CD14-positive monocyte (primary cell): Measurements from ENCODE around the gene TICAM2. TPM values are rescaled to one million over a fixed set of nuclear protein-coding genes. Genes with fewer than 3 reads are reported as not detected.

Experiments used
- DNase-seq, 3 donors: peaks; one replicate each; pipeline ENCODE4 v3.0.0-alpha.2; 2011 to 2022
- H2AFZ ChIP-seq: 2 replicates; pipeline ENCODE4 v1.6.0; 2012; ENCODE audit warnings: mild to moderate bottlenecking, low read depth, low read length, inconsistent platforms; ENCODE audit not compliant: insufficient read depth, poor library complexity, severe bottlenecking
- H3K27ac ChIP-seq, 2 donors: 1 replicate in 1 of 2; 2 replicates in 1 of 2; pipeline ENCODE4 v1.5.1; 2012 to 2013; ENCODE audit warnings: low read length in 2 of 2, control low read depth in 1 of 2, inconsistent platforms in 1 of 2, low read depth in 1 of 2, mild to moderate bottlenecking in 1 of 2
- H3K27me3 ChIP-seq, 2 donors: one replicate each; pipeline versions ENCODE4 v1.6.0 to v1.6.1; 2011 to 2013; ENCODE audit warnings: low read length in 2 of 2; ENCODE audit not compliant: control insufficient read depth in 2 of 2, insufficient read depth in 2 of 2
- H3K36me3 ChIP-seq, 2 donors: replicated peaks in 1 of 2; 1 replicate in 1 of 2; 2 replicates in 1 of 2; pipeline versions ENCODE4 v1.5.1 to v1.6.1; 2012 to 2013; ENCODE audit warnings: low read length in 2 of 2, control low read depth in 1 of 2, inconsistent platforms in 1 of 2, mild to moderate bottlenecking in 1 of 2; ENCODE audit not compliant: insufficient read depth in 2 of 2, control insufficient read depth in 1 of 2
- H3K4me1 ChIP-seq, 2 donors: 1 replicate in 1 of 2; 2 replicates in 1 of 2; pipeline versions ENCODE4 v1.5.1 to v1.6.1; 2012 to 2013; ENCODE audit warnings: low read length in 2 of 2, control low read depth in 1 of 2, inconsistent platforms in 1 of 2, mild to moderate bottlenecking in 1 of 2, moderate library complexity in 1 of 2; ENCODE audit not compliant: insufficient read depth in 2 of 2, control insufficient read depth in 1 of 2
- H3K4me2 ChIP-seq: replicated peaks from 2 replicates; pipeline ENCODE3; 2012; ENCODE audit warnings: low read length, moderate library complexity, mild to moderate bottlenecking; ENCODE audit not compliant: poor library complexity, severe bottlenecking; ENCODE audit errors: extremely low read depth
- H3K4me3 ChIP-seq, 3 experiments: fragments of 200-600 bp in 1 of 3; sonication (generic) in 1 of 3; replicated peaks in 1 of 3; 1 replicate in 2 of 3; 2 replicates in 1 of 3; pipeline ENCODE4 v1.5.1; 2011 to 2013; ENCODE audit warnings: low read length in 3 of 3, mild to moderate bottlenecking in 3 of 3, control low read depth in 2 of 3, low read depth in 2 of 3, inconsistent platforms in 1 of 3, moderate library complexity in 1 of 3
- H3K79me2 ChIP-seq: 2 replicates; pipeline ENCODE4 v1.6.0; 2012; ENCODE audit warnings: mild to moderate bottlenecking, control low read depth, inconsistent platforms, low read length, moderate library complexity; ENCODE audit not compliant: insufficient read depth
- H3K9ac ChIP-seq: 2 replicates; pipeline ENCODE4 v1.6.0; 2017; ENCODE audit warnings: low read length, mild to moderate bottlenecking; ENCODE audit not compliant: insufficient read depth, poor library complexity, severe bottlenecking
- H3K9me3 ChIP-seq, 2 donors: replicated peaks in 1 of 2; 1 replicate in 1 of 2; 2 replicates in 1 of 2; pipeline versions ENCODE4 v1.5.1 to v1.6.1; 2012 to 2013; ENCODE audit warnings: low read length in 2 of 2, control low read depth in 1 of 2; ENCODE audit not compliant: control insufficient read depth in 1 of 2, insufficient read depth in 1 of 2
- H4K20me1 ChIP-seq: 2 replicates; pipeline ENCODE4 v1.6.0; 2012; ENCODE audit warnings: mild to moderate bottlenecking, low read length, control low read depth, moderate library complexity; ENCODE audit not compliant: insufficient read depth
- H3K27ac Mint-ChIP-seq, 7 donors: one replicate each; pipeline ENCODE4 v1.8.0; 2020; ENCODE audit warnings: mild to moderate bottlenecking in 7 of 7, mixed read lengths in 7 of 7, moderate library complexity in 6 of 7, inconsistent platforms in 2 of 7
- H3K27me3 Mint-ChIP-seq, 3 donors: one replicate each; pipeline ENCODE4 v1.8.0; 2021 to 2022; ENCODE audit warnings: low read depth in 3 of 3, mild to moderate bottlenecking in 3 of 3, mixed read lengths in 3 of 3, moderate library complexity in 3 of 3, inconsistent platforms in 1 of 3
- H3K36me3 Mint-ChIP-seq, 2 donors: one replicate each; pipeline ENCODE4 v1.8.0; 2020; ENCODE audit warnings: mixed read lengths in 2 of 2, inconsistent platforms in 1 of 2, mild to moderate bottlenecking in 1 of 2
- H3K4me1 Mint-ChIP-seq: one replicate; pipeline ENCODE4 v1.8.0; 2020; ENCODE audit warnings: mild to moderate bottlenecking, mixed read lengths
- H3K4me3 Mint-ChIP-seq, 2 donors: one replicate each; pipeline ENCODE4 v1.8.0; 2020; ENCODE audit warnings: mild to moderate bottlenecking in 2 of 2, mixed read lengths in 2 of 2, moderate library complexity in 1 of 2
- H3K9me3 Mint-ChIP-seq, 7 donors: one replicate each; pipeline ENCODE4 v1.8.0; 2020 to 2022; ENCODE audit warnings: mixed read lengths in 7 of 7, mild to moderate bottlenecking in 6 of 7, moderate library complexity in 6 of 7, inconsistent platforms in 2 of 7
- WGBS: methylation state at CpG from one replicate; pipeline ENCODE4 v1.1.5; 2013; ENCODE audit warnings: missing lambda C conversion rate; ENCODE audit not compliant: insufficient coverage; 5-methylcytosine and 5-hydroxymethylcytosine counted together
- intact Hi-C, 2 donors: fragments of 100-400 bp; cut with micrococcal nuclease; formaldehyde crosslinking; loops; one replicate each; pipeline versions ENCODE4 v1.15.0 to v1.15.1; 2023
- polyA plus RNA-seq, 3 donors: library from polyadenylated mRNA; depleted of rRNA in 1 of 3; unstranded in 2 of 3; stranded (reverse) in 1 of 3; fragments of 300-500 nt in 2 of 3; fragments of >200 nt in 1 of 3; fragmentation: Illumina TruSeq in 2 of 3; gene quantifications; 1 replicate in 2 of 3; 2 replicates in 1 of 3; pipeline ENCODE4 v1.2.3, GENCODE V29; 2012 to 2021
- TF ChIP-seq, protein P1 (sequence below): fragments of 200-600 bp; IDR thresholded peaks from one replicate; pipeline ENCODE4 v1.8.0; 2022; ENCODE audit warnings: antibody characterized with exemption, mild to moderate bottlenecking

Gene TICAM2
- polyA plus RNA-seq, 3 donors, result 3.5 to 25.1 (median 14.6) TPM

DNA sequence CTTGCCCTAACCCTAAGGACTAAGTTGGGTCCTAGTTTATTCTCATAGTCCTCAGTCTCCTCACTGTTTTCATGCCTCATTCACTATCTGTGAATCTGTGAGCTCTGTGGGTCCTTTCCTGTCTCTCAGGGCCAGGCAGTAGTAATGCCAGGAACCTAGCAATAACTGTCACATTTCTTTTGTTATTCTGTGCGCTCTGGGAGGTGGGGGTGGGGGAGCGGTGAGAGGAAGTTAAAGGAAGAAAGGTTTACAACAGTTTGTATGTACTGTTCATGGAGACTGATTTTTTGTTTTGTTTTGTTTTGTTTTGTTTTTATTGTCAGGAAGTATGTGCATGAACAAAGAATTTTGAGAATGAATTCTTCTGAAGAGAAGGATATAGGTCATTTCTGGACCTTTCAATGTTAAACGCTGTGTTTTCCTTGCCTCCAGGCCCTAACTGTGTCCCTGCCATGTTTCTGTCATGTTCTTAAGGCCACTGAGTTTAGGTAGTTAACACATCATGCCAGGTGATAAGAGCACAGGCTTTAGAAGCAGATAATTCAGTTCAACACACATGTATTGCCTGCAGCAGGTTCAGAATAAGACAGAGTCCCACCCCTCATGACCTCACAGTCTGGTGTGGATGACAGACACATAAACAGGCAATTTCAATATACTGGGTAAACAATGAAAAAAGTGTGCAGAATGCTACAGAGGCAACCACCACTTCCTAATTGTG, 44.5 kb downstream of the TICAM2 start:
- H2AFZ ChIP-seq, result no peak overlapping the region
- H3K27me3 ChIP-seq, result no peaks in the 10 kb centered on the region
- no peak overlapping the region for H3K27ac ChIP-seq

DNA sequence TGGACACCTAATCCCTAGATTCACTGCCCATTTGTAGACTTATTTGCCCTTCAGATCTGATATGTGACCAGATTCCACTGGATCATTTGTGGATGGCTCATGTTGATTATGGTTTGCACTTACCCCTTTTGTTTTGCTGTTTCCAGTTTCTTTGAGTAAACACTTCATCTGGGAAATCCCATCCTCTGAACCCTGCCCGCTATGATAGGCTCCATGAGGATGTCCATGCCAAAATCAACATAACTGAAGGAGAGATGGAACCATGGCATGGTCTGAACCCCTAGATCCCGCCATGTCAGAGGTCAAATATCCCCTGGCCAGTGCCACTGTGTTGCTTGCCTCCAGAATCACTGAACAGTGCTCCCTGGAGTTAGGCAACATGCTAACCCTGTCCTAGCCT, 46.0 kb downstream of the TICAM2 start:
- intact Hi-C loops, result no loop called here

More for the DNA sequence above, 44.5 kb downstream of the TICAM2 start:
- H3K27me3 Mint-ChIP-seq, result peaks cover 1 to 2% (median 2%) of the 10 kb centered on the region in 3 donors
- H3K4me3 Mint-ChIP-seq, result no peak overlapping the region
- Histone ChIP-seq H4K20me1 (no peaks in the 10 kb centered on the region), H3K4me3 (no peak overlapping the region), H3K36me3 (no peaks in the 10 kb centered on the region), H3K4me1 (no peaks in the 10 kb centered on the region), H3K9me3 (no peaks in the 10 kb centered on the region), H3K79me2 (no peaks in the 10 kb centered on the region), H3K4me2 (no peak overlapping the region), H3K9ac (no peak overlapping the region)
- H3K27ac Mint-ChIP-seq, result no peak overlapping the region
- peaks cover 0 to 9% (median 2%) of the 10 kb centered on the region in 7 donors for H3K9me3 Mint-ChIP-seq
- H3K4me1 Mint-ChIP-seq, result peaks cover 4% of the 10 kb centered on the region
- H3K36me3 Mint-ChIP-seq, result no peaks in the 10 kb centered on the region
- intact Hi-C loops, result no loop called here
- TF ChIP-seq, protein P1, sequence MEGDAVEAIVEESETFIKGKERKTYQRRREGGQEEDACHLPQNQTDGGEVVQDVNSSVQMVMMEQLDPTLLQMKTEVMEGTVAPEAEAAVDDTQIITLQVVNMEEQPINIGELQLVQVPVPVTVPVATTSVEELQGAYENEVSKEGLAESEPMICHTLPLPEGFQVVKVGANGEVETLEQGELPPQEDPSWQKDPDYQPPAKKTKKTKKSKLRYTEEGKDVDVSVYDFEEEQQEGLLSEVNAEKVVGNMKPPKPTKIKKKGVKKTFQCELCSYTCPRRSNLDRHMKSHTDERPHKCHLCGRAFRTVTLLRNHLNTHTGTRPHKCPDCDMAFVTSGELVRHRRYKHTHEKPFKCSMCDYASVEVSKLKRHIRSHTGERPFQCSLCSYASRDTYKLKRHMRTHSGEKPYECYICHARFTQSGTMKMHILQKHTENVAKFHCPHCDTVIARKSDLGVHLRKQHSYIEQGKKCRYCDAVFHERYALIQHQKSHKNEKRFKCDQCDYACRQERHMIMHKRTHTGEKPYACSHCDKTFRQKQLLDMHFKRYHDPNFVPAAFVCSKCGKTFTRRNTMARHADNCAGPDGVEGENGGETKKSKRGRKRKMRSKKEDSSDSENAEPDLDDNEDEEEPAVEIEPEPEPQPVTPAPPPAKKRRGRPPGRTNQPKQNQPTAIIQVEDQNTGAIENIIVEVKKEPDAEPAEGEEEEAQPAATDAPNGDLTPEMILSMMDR, result no peak
- no peak for DNase-seq
- WGBS, result 59% methylated on average over 3 of the region's 3 CpGs

More for the DNA sequence above, 46.0 kb downstream of the TICAM2 start:
- H3K36me3 Mint-ChIP-seq, result no peaks in the 10 kb centered on the region
- no peak overlapping the region for H3K4me3 Mint-ChIP-seq
- WGBS, result 100% methylated on average over 2 of the region's 2 CpGs
- Histone ChIP-seq H3K79me2 (no peaks in the 10 kb centered on the region), H3K27ac (no peak overlapping the region), H3K36me3 (no peaks in the 10 kb centered on the region), H3K9me3 (no peaks in the 10 kb centered on the region), H3K4me1 (peaks cover 0 to 5% of the 10 kb centered on the region in 2 donors), H4K20me1 (no peaks in the 10 kb centered on the region), H3K9ac (no peak overlapping the region), H3K4me2 (no peak overlapping the region), H3K27me3 (no peaks in the 10 kb centered on the region), H3K4me3 (no peak overlapping the region), H2AFZ (no peak overlapping the region)
- DNase-seq, result no peak
- peak overlapping the region in 1 of 7 donors; percentile 1 for H3K27ac Mint-ChIP-seq
- peaks cover 0 to 6% (median 5%) of the 10 kb centered on the region in 7 donors for H3K9me3 Mint-ChIP-seq
- peaks cover 14% of the 10 kb centered on the region for H3K4me1 Mint-ChIP-seq
- H3K27me3 Mint-ChIP-seq, result peaks cover 1 to 4% (median 2%) of the 10 kb centered on the region in 3 donors
- TF ChIP-seq, protein P1, result no peak
